Astrocyte of the spinal cord (primary cell): Measurements from ENCODE around the gene POLR3E.
A peak's percentile ranks its signal among the peaks of the same experiment; 100 is the strongest.

Experiments
- DNase-seq: peaks from one replicate; pipeline ENCODE4 v3.0.0; 2011; ENCODE audit warnings: low read depth, low spot score
- H3K4me3 ChIP-seq: 2 replicates; pipeline ENCODE4 v1.5.1; 2011; ENCODE audit warnings: low read depth, mild to moderate bottlenecking, low read length, moderate library complexity
- in situ Hi-C: cut with HindIII; loops from 2 replicates; pipeline ENCODE4 v1.10.0; 2017; ENCODE audit warnings: low sequenced_read_pairs
- TF ChIP-seq, protein P1 (sequence below): IDR thresholded peaks from 2 replicates; pipeline ENCODE4 v1.5.1; 2012; ENCODE audit warnings: low read depth, mild to moderate bottlenecking, low read length, inconsistent platforms

POLR3E gene

DNA sequence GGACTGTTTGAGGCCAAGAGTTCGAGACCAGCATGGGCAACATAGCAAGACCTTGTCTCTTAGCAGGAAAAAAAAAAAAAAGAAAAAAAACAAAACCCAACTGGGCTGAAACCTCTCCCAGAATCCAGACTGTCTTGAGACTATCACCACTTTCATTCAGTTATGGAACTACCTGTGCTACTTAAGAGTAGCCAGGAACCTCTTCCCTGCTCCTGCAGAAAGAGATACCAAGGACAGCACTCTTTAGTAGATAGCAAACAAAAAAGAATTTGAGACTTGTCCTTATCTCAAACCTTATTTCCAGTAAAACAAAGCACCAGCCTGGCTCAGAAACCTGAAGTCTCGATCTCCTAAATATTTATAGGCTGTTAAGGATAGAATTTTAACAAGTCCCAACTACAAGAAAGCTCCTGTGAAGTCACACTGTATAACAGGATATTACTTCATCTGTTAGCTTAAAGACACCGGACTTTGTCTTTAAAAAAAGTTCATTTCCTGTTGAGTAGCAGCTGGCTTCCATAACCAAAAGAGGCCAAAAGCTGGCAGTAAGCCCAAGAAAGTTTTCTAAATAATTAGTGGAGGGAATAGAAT is 72.1 kb downstream of the POLR3E start:
- TF ChIP-seq, protein P1, sequence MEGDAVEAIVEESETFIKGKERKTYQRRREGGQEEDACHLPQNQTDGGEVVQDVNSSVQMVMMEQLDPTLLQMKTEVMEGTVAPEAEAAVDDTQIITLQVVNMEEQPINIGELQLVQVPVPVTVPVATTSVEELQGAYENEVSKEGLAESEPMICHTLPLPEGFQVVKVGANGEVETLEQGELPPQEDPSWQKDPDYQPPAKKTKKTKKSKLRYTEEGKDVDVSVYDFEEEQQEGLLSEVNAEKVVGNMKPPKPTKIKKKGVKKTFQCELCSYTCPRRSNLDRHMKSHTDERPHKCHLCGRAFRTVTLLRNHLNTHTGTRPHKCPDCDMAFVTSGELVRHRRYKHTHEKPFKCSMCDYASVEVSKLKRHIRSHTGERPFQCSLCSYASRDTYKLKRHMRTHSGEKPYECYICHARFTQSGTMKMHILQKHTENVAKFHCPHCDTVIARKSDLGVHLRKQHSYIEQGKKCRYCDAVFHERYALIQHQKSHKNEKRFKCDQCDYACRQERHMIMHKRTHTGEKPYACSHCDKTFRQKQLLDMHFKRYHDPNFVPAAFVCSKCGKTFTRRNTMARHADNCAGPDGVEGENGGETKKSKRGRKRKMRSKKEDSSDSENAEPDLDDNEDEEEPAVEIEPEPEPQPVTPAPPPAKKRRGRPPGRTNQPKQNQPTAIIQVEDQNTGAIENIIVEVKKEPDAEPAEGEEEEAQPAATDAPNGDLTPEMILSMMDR: no peak
- peak; percentile 35 for DNase-seq
- in situ Hi-C loops: no loop called here
- H3K4me3 ChIP-seq: no peak overlapping the region

DNA sequence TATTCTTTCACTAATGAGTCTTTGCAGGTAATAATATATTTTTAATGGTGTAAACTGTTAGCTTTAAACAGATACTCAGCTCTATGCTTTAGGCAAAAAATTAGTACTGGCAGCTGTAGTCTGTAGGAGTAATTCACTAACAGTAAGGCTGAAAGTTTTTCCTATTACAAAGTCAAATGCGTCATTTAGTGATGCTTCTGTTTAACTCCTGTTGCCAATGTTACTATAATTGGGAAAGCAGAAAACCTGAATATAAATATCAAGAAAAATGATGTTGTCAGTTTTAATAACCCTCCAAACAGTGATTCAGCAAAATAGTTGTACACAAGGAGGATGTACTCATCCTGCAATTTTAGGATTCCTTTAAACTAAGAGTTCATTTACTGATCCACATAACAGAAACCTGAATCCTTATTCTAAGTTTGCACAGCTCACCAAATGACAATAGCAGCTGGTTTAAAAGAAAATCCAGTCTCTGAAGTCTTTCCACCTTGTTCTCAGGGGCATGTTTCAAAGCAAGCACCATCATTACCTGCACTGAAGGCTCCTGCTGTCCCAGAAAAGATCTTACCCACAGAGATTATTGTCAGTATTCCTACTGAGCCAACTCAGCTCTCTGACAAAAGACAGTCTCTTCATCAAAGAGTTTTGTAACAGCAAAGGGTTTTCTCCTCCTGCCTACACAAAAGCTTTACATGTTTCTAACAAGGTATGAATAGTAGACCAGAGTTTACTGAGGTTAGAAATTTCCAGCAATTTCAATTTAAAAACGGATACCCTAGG is 73.0 kb downstream of the POLR3E start:
- in situ Hi-C loops: no loop called here
- no peak overlapping the region for H3K4me3 ChIP-seq
- DNase-seq: no peak
- TF ChIP-seq, protein P1: no peak

DNA sequence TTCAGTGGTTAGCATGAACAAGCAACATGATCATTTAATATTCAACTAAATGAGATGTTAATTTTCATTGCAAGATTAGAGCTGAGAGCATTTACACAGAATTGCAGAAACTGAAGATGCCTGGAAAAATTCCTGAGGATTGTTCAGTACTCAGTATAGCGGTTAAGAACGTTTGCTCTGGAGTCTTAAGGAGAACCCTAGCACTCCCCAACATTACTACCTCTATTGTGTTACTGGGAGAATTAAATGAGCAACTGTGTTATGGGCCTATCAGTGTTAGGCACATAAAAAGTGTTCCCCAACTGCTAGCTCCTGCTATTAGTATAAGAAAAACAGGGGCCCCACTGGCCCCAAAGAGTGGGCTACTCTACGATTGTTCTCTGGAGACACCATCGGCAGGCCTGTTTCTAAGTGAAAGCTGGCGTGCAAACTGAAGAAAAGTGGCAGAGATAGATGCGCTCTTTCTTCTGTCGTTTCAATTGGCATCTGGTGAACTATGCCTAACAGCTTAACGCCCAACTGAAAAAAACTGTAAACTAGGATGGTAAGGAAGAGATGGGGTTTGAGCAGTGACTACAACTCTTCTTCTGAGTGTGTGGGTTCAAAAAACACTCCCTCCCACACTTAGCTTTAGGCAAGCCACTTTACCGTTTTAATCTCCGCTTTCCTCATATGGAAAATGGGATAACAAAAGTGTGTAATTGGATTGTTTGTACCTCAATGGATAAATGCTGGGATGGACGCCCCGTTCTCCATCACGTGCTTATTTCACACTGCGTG is 75.9 kb downstream of the POLR3E start:
- peak overlapping the region; percentile 79 for H3K4me3 ChIP-seq
- in situ Hi-C loops: no loop called here
- no peak for DNase-seq
- TF ChIP-seq, protein P1: no peak

DNA sequence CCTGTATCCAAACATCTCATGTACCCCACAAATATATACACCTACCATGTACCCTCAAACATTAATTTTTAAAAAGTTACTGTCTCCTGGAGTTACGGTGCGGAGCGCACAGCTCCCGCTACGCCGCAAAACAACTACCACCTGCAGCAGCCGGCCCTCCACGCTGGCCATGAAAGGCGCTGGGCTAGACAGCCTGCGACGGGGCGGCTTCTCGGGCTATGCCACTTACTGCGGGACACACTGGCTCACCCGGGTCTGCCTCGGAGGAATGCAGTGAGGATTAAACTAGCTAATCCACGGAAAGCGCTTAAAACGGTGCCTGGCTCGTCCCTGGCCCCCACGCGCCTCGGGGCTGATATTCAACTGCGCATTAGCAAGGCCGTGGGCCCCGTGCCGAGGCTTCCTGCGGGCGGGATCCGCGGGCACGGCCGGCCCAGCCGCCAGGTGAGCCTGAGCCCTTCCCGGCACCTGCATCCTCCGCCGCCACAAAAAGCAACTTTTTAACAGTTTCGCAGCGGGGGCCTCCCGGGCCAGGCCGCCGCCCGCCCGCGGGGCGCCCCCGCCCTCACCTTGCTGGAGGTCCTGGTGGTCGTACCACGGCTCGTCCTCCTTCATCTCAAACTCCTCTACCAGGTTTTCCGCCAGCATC is 76.6 kb downstream of the POLR3E start:
- in situ Hi-C loops: no loop called here
- DNase-seq: peak; percentile 40
- TF ChIP-seq, protein P1: no peak
- H3K4me3 ChIP-seq: peak overlapping the region; percentile 79

DNA sequence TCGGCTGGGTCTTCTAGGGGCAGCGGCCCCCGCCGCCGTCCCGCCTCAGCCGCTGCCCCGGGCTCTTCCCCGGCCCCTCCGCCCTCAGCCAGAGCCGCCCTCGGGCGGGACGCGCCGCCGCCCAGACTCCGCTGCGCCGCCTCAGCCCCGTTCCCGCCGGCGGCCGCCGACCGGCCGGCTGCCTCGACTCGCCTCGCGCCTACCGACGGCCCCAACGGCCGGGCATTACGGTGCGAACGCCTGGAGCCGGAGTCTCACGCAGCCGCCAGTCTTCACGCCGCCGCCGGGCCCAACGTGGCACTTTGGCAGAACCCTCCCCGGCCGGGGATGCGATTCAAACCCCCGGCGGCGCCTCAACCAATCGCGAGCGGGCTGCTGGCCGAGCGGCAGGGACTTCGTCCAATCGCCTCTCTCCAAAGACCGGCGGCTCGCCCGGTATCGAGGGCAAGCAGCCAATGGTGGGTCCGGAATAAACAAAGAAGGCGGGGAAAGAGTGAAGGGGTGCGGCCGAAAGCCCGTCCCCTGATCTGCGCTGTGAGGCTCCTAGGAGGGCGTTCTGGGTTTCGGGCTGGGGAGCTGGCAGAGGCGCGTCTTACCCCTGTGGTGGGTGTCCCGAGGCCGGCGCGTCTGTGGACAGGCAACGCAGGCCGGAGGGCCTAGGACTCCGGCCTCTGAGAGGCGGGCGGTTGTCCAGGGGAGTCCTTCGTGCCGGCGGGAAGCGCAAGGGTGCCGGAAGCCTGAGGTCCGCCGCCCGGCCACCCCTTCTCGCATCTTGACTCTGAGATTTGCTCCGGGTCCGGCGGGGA is 77.3 kb downstream of the POLR3E start, which contains the start of gene CDR2:
CDR2 (minus strand) TSS at position 309 of the 806 bp plus-strand sequence. CDS start 310 bp downstream, outside the sequence.
- in situ Hi-C loops: no loop called here
- DNase-seq: peak; percentile 97
- TF ChIP-seq, protein P1: no peak
- peak within 1 kb of the TSS; percentile 79 for H3K4me3 ChIP-seq
